ENCODE results near the gene IDS.
"Not testable (repeated sequence)": the region's sequence is repeated elsewhere in the genome, so short reads cannot be mapped to it uniquely, and the experiment has no call there.

The IDS gene

GRCh38 chrX:149502923-149503322 lies 2.2 kb downstream of the IDS start:
- in situ Hi-C loops (cut with MboI; ENCODE audit: low sequenced_read_pairs): not testable (repeated sequence)

- in situ Hi-C loops (cut with MboI; ENCODE audit: low sequenced_read_pairs): no loop called here
Measured at GRCh38 chrX:149499766-149500165, 5.3 kb downstream of the IDS start.

GRCh38 chrX:149498767-149499166 lies 6.3 kb downstream of the IDS start:
- in situ Hi-C loops (cut with MboI; ENCODE audit: low sequenced_read_pairs): no loop called here

GRCh38 chrX:149497626-149498025 lies 7.5 kb downstream of the IDS start:
- in situ Hi-C loops (cut with MboI; ENCODE audit: low sequenced_read_pairs): no loop called here

GRCh38 chrX:149497054-149497453 lies 8.1 kb downstream of the IDS start:
- in situ Hi-C loops (cut with MboI; ENCODE audit: low sequenced_read_pairs): no loop called here

- in situ Hi-C loops (cut with MboI; ENCODE audit: low sequenced_read_pairs): no loop called here
Measured at GRCh38 chrX:149495573-149496071, 9.5 kb downstream of the IDS start.

GRCh38 chrX:149494844-149495565 lies 10.1 kb downstream of the IDS start:
- in situ Hi-C loops (cut with MboI; ENCODE audit: low sequenced_read_pairs): no loop called here

- in situ Hi-C loops (cut with MboI; ENCODE audit: low sequenced_read_pairs): no loop called here
Measured at GRCh38 chrX:149493567-149494562, 11.2 kb downstream of the IDS start.

GRCh38 chrX:149491812-149492211 lies 13.3 kb downstream of the IDS start:
- in situ Hi-C loops (cut with MboI; ENCODE audit: low sequenced_read_pairs): no loop called here

GRCh38 chrX:149490100-149490499 lies 15.0 kb downstream of the IDS start:
- in situ Hi-C loops (cut with MboI; ENCODE audit: low sequenced_read_pairs): no loop called here

- in situ Hi-C loops (cut with MboI; ENCODE audit: low sequenced_read_pairs): not testable (repeated sequence)
Measured at GRCh38 chrX:149488411-149489052, 16.6 kb downstream of the IDS start.

- in situ Hi-C loops (cut with MboI; ENCODE audit: low sequenced_read_pairs): not testable (repeated sequence)
Measured at GRCh38 chrX:149488008-149488407, 17.1 kb downstream of the IDS start.

- in situ Hi-C loops (cut with MboI; ENCODE audit: low sequenced_read_pairs): no loop called here
Measured at GRCh38 chrX:149487292-149487691, 17.8 kb downstream of the IDS start.

- in situ Hi-C loops (cut with MboI; ENCODE audit: low sequenced_read_pairs): no loop called here
Measured at GRCh38 chrX:149476513-149476912, 28.6 kb downstream of the IDS start.

GRCh38 chrX:149473966-149474365 lies 31.1 kb downstream of the IDS start:
- in situ Hi-C loops (cut with MboI; ENCODE audit: low sequenced_read_pairs): no loop called here

GRCh38 chrX:149473092-149473491 lies 32.0 kb downstream of the IDS start:
- in situ Hi-C loops (cut with MboI; ENCODE audit: low sequenced_read_pairs): no loop called here

- in situ Hi-C loops (cut with MboI; ENCODE audit: low sequenced_read_pairs): no loop called here
Measured at GRCh38 chrX:149472625-149473024, 32.5 kb downstream of the IDS start.

- in situ Hi-C loops (cut with MboI; ENCODE audit: low sequenced_read_pairs): no loop called here
Measured at GRCh38 chrX:149471397-149471796, 33.7 kb downstream of the IDS start.

GRCh38 chrX:149470955-149471354 lies 34.2 kb downstream of the IDS start:
- in situ Hi-C loops (cut with MboI; ENCODE audit: low sequenced_read_pairs): no loop called here

GRCh38 chrX:149469406-149469805 lies 35.7 kb downstream of the IDS start:
- in situ Hi-C loops (cut with MboI; ENCODE audit: low sequenced_read_pairs): no loop called here

- in situ Hi-C loops (cut with MboI; ENCODE audit: low sequenced_read_pairs): no loop called here
Measured at GRCh38 chrX:149467920-149468319, 37.2 kb downstream of the IDS start.

Data from hTERT RPE-1 (cell line).